Endothelial cell of umbilical vein (primary cell): Measurements from ENCODE around the gene TMUB2. TPM values are rescaled to one million over a fixed set of nuclear protein-coding genes. Genes with fewer than 3 reads are reported as not detected.

Experiments
- BruUV-seq: library from RNA; stranded (reverse); fragments of 400-500 nt; replicated peaks from 2 replicates; lab custom pipeline; 2021; lab: Mats Ljungman, UMichigan
- CTCF ChIA-PET: fragments of 300-600, 350-600 bp; sonication (Branson Sonifier 250); formaldehyde crosslinking; loops from one replicate; lab custom pipeline; 2021; ENCODE audit warnings: antibody characterized with exemption, inconsistent platforms; lab: Charles Lee
- POLR2A ChIA-PET: fragments of 300-600, 350-600 bp; sonication (Branson Sonifier 250); formaldehyde crosslinking; loops from one replicate; lab custom pipeline; 2021; ENCODE audit warnings: antibody characterized with exemption, inconsistent platforms; lab: Charles Lee
- DNase-seq: peaks from one replicate; pipeline ENCODE4 v3.0.0-alpha.2; 2011; ENCODE audit warnings: low read depth, low spot score
- FAIRE-seq: peaks from 2 replicates; lab custom pipeline; 2011; peaks lifted over from hg19 to GRCh38; lab: Jason Lieb, UNC
- H2AFZ ChIP-seq: 2 replicates; pipeline ENCODE4 v1.6.0; 2012; ENCODE audit warnings: low read depth, low read length, control low read depth, inconsistent platforms
- H3K27ac ChIP-seq: 2 replicates; pipeline ENCODE4 v1.5.1; 2011; ENCODE audit warnings: low read depth, mild to moderate bottlenecking, control low read depth, low read length, moderate library complexity; ENCODE audit not compliant: insufficient read depth
- H3K27me3 ChIP-seq, 2 experiments: 2 replicates each; pipeline versions ENCODE4 v1.6.0 to v1.6.1; 2011; ENCODE audit warnings: low read length in 2 of 2, mixed read lengths in 1 of 2; ENCODE audit not compliant: control insufficient read depth in 2 of 2, insufficient read depth in 2 of 2
- H3K36me3 ChIP-seq, 2 experiments: 2 replicates in 1 of 2; 3 replicates in 1 of 2; pipeline ENCODE4 v1.5.1; 2011; ENCODE audit warnings: low read length in 2 of 2, mild to moderate bottlenecking in 1 of 2, moderate library complexity in 1 of 2; ENCODE audit not compliant: control insufficient read depth in 2 of 2, insufficient read depth in 2 of 2; ENCODE audit errors: extremely low read depth in 1 of 2
- H3K4me1 ChIP-seq: 3 replicates; pipeline ENCODE4 v1.5.1; 2011; ENCODE audit warnings: mild to moderate bottlenecking, low read length; ENCODE audit not compliant: control insufficient read depth, insufficient read depth; ENCODE audit errors: extremely low read depth
- H3K4me2 ChIP-seq: 2 replicates; pipeline ENCODE4 v1.6.1; 2011; ENCODE audit warnings: low read length, control low read depth, mixed read lengths; ENCODE audit not compliant: insufficient read depth
- H3K4me3 ChIP-seq, 3 experiments: fragments of 200-600 bp in 1 of 3; sonication (generic), shearing (Covaris generic) in 1 of 3; replicated peaks in 1 of 3; 2 replicates each; pipeline ENCODE4 v1.5.1; 2011 to 2016; ENCODE audit warnings: control low read depth in 3 of 3, low read length in 3 of 3, mild to moderate bottlenecking in 2 of 3, inconsistent platforms in 1 of 3, low read depth in 1 of 3, moderate library complexity in 1 of 3; ENCODE audit not compliant: insufficient read depth in 1 of 3
- H3K79me2 ChIP-seq: 2 replicates; pipeline ENCODE4 v1.6.0; 2012; ENCODE audit warnings: low read length, inconsistent platforms; ENCODE audit not compliant: control insufficient read depth, insufficient read depth
- H3K9ac ChIP-seq: replicated peaks from 2 replicates; pipeline ENCODE3; 2011; ENCODE audit warnings: low read length, control low read depth; ENCODE audit not compliant: insufficient read depth; ENCODE audit errors: extremely low read depth
- H3K9me1 ChIP-seq: replicated peaks from 3 replicates; pipeline ENCODE4 v1.6.0; 2011; ENCODE audit warnings: mild to moderate bottlenecking, low read length; ENCODE audit not compliant: control insufficient read depth, insufficient read depth; ENCODE audit errors: extremely low read depth
- H3K9me3 ChIP-seq: replicated peaks from 2 replicates; pipeline ENCODE4 v1.5.1; 2012; ENCODE audit warnings: low read length, inconsistent platforms; ENCODE audit not compliant: control insufficient read depth, insufficient read depth
- H4K20me1 ChIP-seq: replicated peaks from 2 replicates; pipeline ENCODE3; 2011; ENCODE audit warnings: mild to moderate bottlenecking, low read length; ENCODE audit not compliant: control insufficient read depth, insufficient read depth; ENCODE audit errors: extremely low read depth
- EZH2 ChIP-seq: IDR thresholded peaks from 2 replicates; pipeline ENCODE4 v1.6.1; 2012; ENCODE audit warnings: borderline replicate concordance, low read depth, mild to moderate bottlenecking, moderate library complexity, low read length, inconsistent platforms; ENCODE audit not compliant: severe bottlenecking
- FOS ChIP-seq: IDR thresholded peaks from 2 replicates; pipeline ENCODE4 v1.6.1; 2011; ENCODE audit warnings: mild to moderate bottlenecking, low read length, moderate library complexity, borderline replicate concordance; ENCODE audit not compliant: insufficient read depth
- GATA2 ChIP-seq: IDR thresholded peaks from 2 replicates; pipeline ENCODE4 v1.7.0; 2011; ENCODE audit warnings: low read depth, mild to moderate bottlenecking, moderate library complexity, mixed read lengths, low read length; ENCODE audit not compliant: insufficient read length, insufficient read depth
- JUN ChIP-seq: IDR thresholded peaks from 2 replicates; pipeline ENCODE4 v1.6.1; 2011; ENCODE audit warnings: borderline replicate concordance, low read depth; ENCODE audit not compliant: insufficient read length, insufficient read depth
- MYC ChIP-seq: IDR thresholded peaks from one replicate; pipeline ENCODE4 v1.6.1; 2011; ENCODE audit warnings: mild to moderate bottlenecking, low read depth, low read length
- POLR2A ChIP-seq: IDR thresholded peaks from 2 replicates; pipeline ENCODE4 v1.6.1; 2012; ENCODE audit warnings: low read depth, mild to moderate bottlenecking, control low read depth, low read length
- POLR2AphosphoS5 ChIP-seq: IDR thresholded peaks from 2 replicates; pipeline ENCODE4 v1.6.1; 2012; ENCODE audit warnings: low read depth, mild to moderate bottlenecking, control low read depth, low read length, moderate library complexity; ENCODE audit not compliant: insufficient read depth
- dilution Hi-C: fragments of 300-500 bp; cut with MboI; formaldehyde crosslinking; loops from one replicate; pipeline ENCODE4 v1.15.0; 2019; ENCODE audit warnings: low sequenced_read_pairs; ENCODE audit not compliant: extremely low pct_ligation_motif_present
- intact Hi-C: fragments of 100-400 bp; cut with micrococcal nuclease; formaldehyde crosslinking; loops from one replicate; pipeline ENCODE4 v1.10.0; 2022
- polyA plus RNA-seq, 4 experiments: library from polyadenylated mRNA; depleted of rRNA in 3 of 4; stranded (reverse) in 3 of 4; unstranded in 1 of 4; fragments of >200 nt; gene quantifications; 2 replicates each; pipeline versions ENCODE4 v1.2.1 to v1.2.3, GENCODE V29; 2011 to 2012; ENCODE audit warnings: missing spikeins in 1 of 4
- total RNA-seq: library from RNA; stranded (reverse); gene quantifications from 2 replicates; pipeline ENCODE4 v1.2.3, GENCODE V29; 2021
- TF ChIP-seq, protein P1 (sequence below): IDR thresholded peaks from 2 replicates; pipeline ENCODE4 v1.6.1; 2011; ENCODE audit not compliant: insufficient read depth, insufficient read length
- TF ChIP-seq, protein P2 (sequence below), 2 donors: IDR thresholded peaks; 1 replicate in 1 of 2; 2 replicates in 1 of 2; pipeline ENCODE4 v1.5.1; 2011; ENCODE audit warnings: low read length in 2 of 2, mild to moderate bottlenecking in 2 of 2, moderate library complexity in 2 of 2, control low read depth in 1 of 2, inconsistent platforms in 1 of 2, low read depth in 1 of 2; ENCODE audit not compliant: insufficient read depth in 1 of 2; ENCODE audit errors: extremely low read depth in 1 of 2

Gene TMUB2
- total and polyA plus RNA-seq, 2 donors (not counting 3 experiments of a cell fraction or from before 2014, with no cell fraction given) = 43.6 to 72.5 TPM

DNA sequence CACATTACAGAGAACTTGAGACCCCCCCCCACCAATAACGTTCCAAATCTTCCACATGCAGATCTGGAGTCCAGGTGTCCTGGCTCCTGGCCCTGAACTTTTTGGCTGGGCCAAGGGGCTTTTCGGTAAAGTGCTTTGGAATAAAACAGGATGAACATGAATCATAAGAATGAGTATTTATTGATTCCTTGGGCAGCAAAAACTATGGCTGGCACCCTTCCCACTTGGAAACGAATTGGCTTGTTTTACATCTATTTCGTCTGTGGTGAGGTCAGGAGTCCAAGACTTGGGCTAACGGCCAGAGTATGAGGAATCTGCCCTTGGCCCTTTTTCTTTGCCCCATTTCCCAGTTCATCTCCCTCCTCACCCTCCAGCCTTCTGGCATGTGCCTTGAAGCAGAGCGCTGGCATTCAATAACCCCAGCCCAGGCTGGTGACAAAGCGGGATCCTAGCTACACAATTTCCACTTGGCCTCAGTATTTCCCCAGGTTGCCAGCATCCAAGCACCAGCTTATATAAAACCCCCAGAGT lies 36.8 kb downstream of the TMUB2 start:
- no peaks in the 10 kb centered on the region for H3K9me3 ChIP-seq
- peak overlapping the region; percentile 4 for H3K27ac ChIP-seq
- H3K4me2 ChIP-seq = no peak overlapping the region
- H3K4me3 ChIP-seq = no peak overlapping the region
- H3K36me3 ChIP-seq = no peaks in the 10 kb centered on the region
- FAIRE-seq = peak; percentile 99
- CTCF ChIA-PET = interaction anchor here (1.0 to 1.2 kb wide), 2 partner anchors 86 to 107 kb away, joined by 3 to 4 read pairs; no protein-coding TSS in a partner anchor
- H3K4me1 ChIP-seq = peaks cover 28% of the 10 kb centered on the region
- H3K9ac ChIP-seq = no peak overlapping the region
- no peaks in the 10 kb centered on the region for H3K9me1 ChIP-seq
- intact Hi-C loops (loop anchor here (1.0 to 5.0 kb wide), 2 partner anchors 56 to 84 kb away; partner anchors contain the start of gene RUNDC3A), dilution Hi-C loops (no loop called here)
- DNase-seq = peak; percentile 97
- BruUV-seq = no TSS peak
- no peaks in the 10 kb centered on the region for H4K20me1 ChIP-seq
- no peak overlapping the region for H2AFZ ChIP-seq
- TF ChIP-seq MYC = no peak
- TF ChIP-seq, protein P1, sequence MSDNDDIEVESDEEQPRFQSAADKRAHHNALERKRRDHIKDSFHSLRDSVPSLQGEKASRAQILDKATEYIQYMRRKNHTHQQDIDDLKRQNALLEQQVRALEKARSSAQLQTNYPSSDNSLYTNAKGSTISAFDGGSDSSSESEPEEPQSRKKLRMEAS = no peak
- peak; percentile 76 for TF ChIP-seq POLR2AphosphoS5
- TF ChIP-seq JUN = peak; percentile 45
- TF ChIP-seq POLR2A = peak; percentile 26
- TF ChIP-seq GATA2 = peak; percentile 20
- peak; percentile 59 for TF ChIP-seq FOS
- TF ChIP-seq EZH2 = no peak
- TF ChIP-seq, protein P2, sequence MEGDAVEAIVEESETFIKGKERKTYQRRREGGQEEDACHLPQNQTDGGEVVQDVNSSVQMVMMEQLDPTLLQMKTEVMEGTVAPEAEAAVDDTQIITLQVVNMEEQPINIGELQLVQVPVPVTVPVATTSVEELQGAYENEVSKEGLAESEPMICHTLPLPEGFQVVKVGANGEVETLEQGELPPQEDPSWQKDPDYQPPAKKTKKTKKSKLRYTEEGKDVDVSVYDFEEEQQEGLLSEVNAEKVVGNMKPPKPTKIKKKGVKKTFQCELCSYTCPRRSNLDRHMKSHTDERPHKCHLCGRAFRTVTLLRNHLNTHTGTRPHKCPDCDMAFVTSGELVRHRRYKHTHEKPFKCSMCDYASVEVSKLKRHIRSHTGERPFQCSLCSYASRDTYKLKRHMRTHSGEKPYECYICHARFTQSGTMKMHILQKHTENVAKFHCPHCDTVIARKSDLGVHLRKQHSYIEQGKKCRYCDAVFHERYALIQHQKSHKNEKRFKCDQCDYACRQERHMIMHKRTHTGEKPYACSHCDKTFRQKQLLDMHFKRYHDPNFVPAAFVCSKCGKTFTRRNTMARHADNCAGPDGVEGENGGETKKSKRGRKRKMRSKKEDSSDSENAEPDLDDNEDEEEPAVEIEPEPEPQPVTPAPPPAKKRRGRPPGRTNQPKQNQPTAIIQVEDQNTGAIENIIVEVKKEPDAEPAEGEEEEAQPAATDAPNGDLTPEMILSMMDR (IDR thresholded peaks at IDR 0.05; ENCODE audit: extremely low read depth in 1 of 2, insufficient read depth in 1 of 2, low read depth in 1 of 2, low read length in 2 of 2) = no peak
- H3K79me2 ChIP-seq = peaks cover 9% of the 10 kb centered on the region
- no peaks in the 10 kb centered on the region for H3K27me3 ChIP-seq
- POLR2A ChIA-PET = interaction anchor here (0.7 kb wide), 1 partner anchor 280 kb away, joined by 3 read pairs; no protein-coding TSS in a partner anchor
